KMS-11 (cell line): ENCODE data around the gene HIVEP1.

Experiments used
- H2AFZ ChIP-seq: fragments of 200-600 bp; sonication (generic); 2 replicates; pipeline ENCODE4 v1.6.1; 2016; ENCODE audit warnings: antibody characterized with exemption, mixed run types, low read depth
- H3K27ac ChIP-seq: fragments of 200-600 bp; sonication (generic); 2 replicates; pipeline ENCODE4 v1.6.1; 2016; ENCODE audit warnings: mild to moderate bottlenecking, mixed run types
- H3K27me3 ChIP-seq: fragments of 200-600 bp; sonication (generic); 2 replicates; pipeline ENCODE4 v1.6.1; 2017; ENCODE audit warnings: mild to moderate bottlenecking, low read depth, mixed run types, moderate library complexity; ENCODE audit not compliant: insufficient read depth
- H3K36me3 ChIP-seq: fragments of 200-600 bp; sonication (generic); 2 replicates; pipeline ENCODE4 v1.6.1; 2017; ENCODE audit warnings: mild to moderate bottlenecking, mixed run types; ENCODE audit not compliant: insufficient read depth
- H3K4me1 ChIP-seq: fragments of 200-600 bp; sonication (generic); 2 replicates; pipeline ENCODE4 v1.6.1; 2016; ENCODE audit warnings: mild to moderate bottlenecking, low read depth, mixed run types; ENCODE audit not compliant: poor library complexity, severe bottlenecking
- H3K4me2 ChIP-seq: fragments of 200-600 bp; sonication (generic); 2 replicates; pipeline ENCODE4 v1.7.0; 2016; ENCODE audit warnings: mild to moderate bottlenecking, mixed run types
- H3K4me3 ChIP-seq: fragments of 200-600 bp; sonication (generic); IDR thresholded peaks from 2 replicates; pipeline ENCODE4 v1.6.1; 2017; ENCODE audit warnings: low read depth, low read length, mixed read lengths; ENCODE audit not compliant: insufficient read depth
- H3K79me2 ChIP-seq: fragments of 200-600 bp; sonication (generic); 2 replicates; pipeline ENCODE4 v1.6.1; 2016; ENCODE audit warnings: low read depth, mixed run types; ENCODE audit not compliant: insufficient read depth
- H3K9ac ChIP-seq: fragments of 200-600 bp; sonication (generic); 2 replicates; pipeline ENCODE4 v1.6.1; 2016; ENCODE audit warnings: mild to moderate bottlenecking, mixed run types
- H4K20me1 ChIP-seq: fragments of 200-600 bp; sonication (generic); 2 replicates; pipeline ENCODE4 v1.6.1; 2016; ENCODE audit warnings: mild to moderate bottlenecking, mixed run types; ENCODE audit not compliant: insufficient read depth
- CTCF ChIP-seq: fragments of 200-600 bp; sonication (generic); conservative IDR thresholded peaks from 2 replicates; pipeline ENCODE4 v1.6.1; 2017; ENCODE audit warnings: low read depth, mild to moderate bottlenecking, antibody characterized with exemption, low read length, moderate library complexity, mixed read lengths

HIVEP1 gene

GRCh38 chr6:12037798-12038197 is 25.7 kb downstream of the HIVEP1 start:
- no peaks in the 10 kb centered on the region for H3K27me3 ChIP-seq
- peaks cover 27% of the 10 kb centered on the region for H3K4me1 ChIP-seq
- H3K36me3 ChIP-seq, result no peaks in the 10 kb centered on the region
- H4K20me1 ChIP-seq, result no peaks in the 10 kb centered on the region
- no peak overlapping the region for H3K4me3 ChIP-seq
- no peak for TF ChIP-seq CTCF
- no peak overlapping the region for H3K4me2 ChIP-seq
- no peak overlapping the region for H2AFZ ChIP-seq
- no peak overlapping the region for H3K27ac ChIP-seq
- no peak overlapping the region for H3K9ac ChIP-seq
- H3K79me2 ChIP-seq, result peaks cover 85% of the 10 kb centered on the region

- Histone ChIP-seq H3K4me2 (no peak overlapping the region), H3K36me3 (no peaks in the 10 kb centered on the region), H4K20me1 (no peaks in the 10 kb centered on the region), H3K27ac (no peak overlapping the region), H3K79me2 (peaks cover 82% of the 10 kb centered on the region), H3K27me3 (no peaks in the 10 kb centered on the region), H3K4me3 (no peak overlapping the region), H2AFZ (no peak overlapping the region), H3K4me1 (peaks cover 29% of the 10 kb centered on the region), H3K9ac (no peak overlapping the region)
- TF ChIP-seq CTCF, result no peak
Observed at GRCh38 chr6:12039540-12040459, 27.7 kb downstream of the HIVEP1 start.

GRCh38 chr6:12047304-12047703 is 35.2 kb downstream of the HIVEP1 start:
- Histone ChIP-seq H3K36me3 (no peaks in the 10 kb centered on the region), H3K4me3 (no peak overlapping the region), H2AFZ (no peak overlapping the region), H3K27me3 (no peaks in the 10 kb centered on the region), H3K79me2 (peaks cover 67% of the 10 kb centered on the region), H3K9ac (no peak overlapping the region), H3K4me2 (no peak overlapping the region), H3K27ac (no peak overlapping the region), H4K20me1 (no peaks in the 10 kb centered on the region), H3K4me1 (peaks cover 82% of the 10 kb centered on the region)
- TF ChIP-seq CTCF, result no peak

- peak overlapping the region; percentile 19; the same call in 1 of the 2 replicates for H3K4me2 ChIP-seq
- H3K79me2 ChIP-seq, result peaks cover 70% of the 10 kb centered on the region
- H3K27ac ChIP-seq, result peak overlapping the region; percentile 23; the same call in 1 of the 2 replicates
- H3K4me1 ChIP-seq, result peaks cover 86% of the 10 kb centered on the region
- no peak for TF ChIP-seq CTCF
- no peak overlapping the region for H3K4me3 ChIP-seq
- H3K27me3 ChIP-seq, result no peaks in the 10 kb centered on the region
- no peaks in the 10 kb centered on the region for H4K20me1 ChIP-seq
- no peak overlapping the region for H3K9ac ChIP-seq
- H3K36me3 ChIP-seq, result no peaks in the 10 kb centered on the region
- H2AFZ ChIP-seq, result no peak overlapping the region
Observed at GRCh38 chr6:12047792-12048432, 35.8 kb downstream of the HIVEP1 start.
